KOPT-K1 (cell line): Measurements from ENCODE around the gene PTPRC.
A peak's percentile ranks its signal among the peaks of the same experiment; 100 is the strongest.

Source experiments
- H3K27ac ChIP-seq: fragments of 200-600 bp; sonication (generic); 2 replicates; pipeline ENCODE4 v1.5.1; 2016; ENCODE audit warnings: antibody characterized with exemption, mild to moderate bottlenecking, low read depth, low read length; ENCODE audit not compliant: poor library complexity, severe bottlenecking
- H3K36me3 ChIP-seq: fragments of 200-600 bp; sonication (generic); 2 replicates; pipeline ENCODE4 v1.5.1; 2017; ENCODE audit warnings: antibody characterized with exemption, mild to moderate bottlenecking, low read length, moderate library complexity; ENCODE audit not compliant: insufficient read depth
- H3K9me3 ChIP-seq: fragments of 200-600 bp; sonication (generic); 2 replicates; pipeline ENCODE4 v1.5.1; 2017; ENCODE audit warnings: antibody characterized with exemption, low read length, mild to moderate bottlenecking; ENCODE audit not compliant: insufficient read depth, poor library complexity, severe bottlenecking

PTPRC gene

GRCh38 chr1:198750081-198750480, 111.2 kb downstream of the PTPRC start:
- peaks cover 99% of the 10 kb centered on the region for H3K36me3 ChIP-seq
- H3K27ac ChIP-seq, result no peak overlapping the region
- H3K9me3 ChIP-seq, result no peaks in the 10 kb centered on the region

DNA sequence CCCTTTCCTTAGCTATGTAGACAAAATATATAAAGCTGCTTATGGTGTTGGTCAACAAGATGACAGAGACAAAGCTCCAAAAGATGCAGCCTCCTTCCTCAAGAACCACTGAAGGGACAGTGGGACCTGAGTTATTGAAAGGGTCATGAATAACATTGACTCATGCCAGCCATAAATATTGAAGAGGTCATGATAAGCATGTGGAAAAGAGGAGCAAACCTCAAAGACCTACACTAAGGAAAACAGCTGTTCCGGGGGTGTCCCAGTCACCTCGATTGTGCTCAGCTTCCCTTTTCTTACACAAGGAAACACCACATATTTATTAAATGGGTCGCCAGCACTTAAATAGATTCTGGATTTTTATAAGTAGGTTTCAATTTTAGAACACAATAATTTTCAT, 112.9 kb downstream of the PTPRC start:
- Histone ChIP-seq H3K27ac (no peak overlapping the region), H3K36me3 (peaks cover 98% of the 10 kb centered on the region), H3K9me3 (no peaks in the 10 kb centered on the region)

GRCh38 chr1:198754670-198755069, 115.8 kb downstream of the PTPRC start:
- Histone ChIP-seq H3K9me3 (no peaks in the 10 kb centered on the region), H3K36me3 (peaks cover 74% of the 10 kb centered on the region), H3K27ac (no peak overlapping the region)

DNA sequence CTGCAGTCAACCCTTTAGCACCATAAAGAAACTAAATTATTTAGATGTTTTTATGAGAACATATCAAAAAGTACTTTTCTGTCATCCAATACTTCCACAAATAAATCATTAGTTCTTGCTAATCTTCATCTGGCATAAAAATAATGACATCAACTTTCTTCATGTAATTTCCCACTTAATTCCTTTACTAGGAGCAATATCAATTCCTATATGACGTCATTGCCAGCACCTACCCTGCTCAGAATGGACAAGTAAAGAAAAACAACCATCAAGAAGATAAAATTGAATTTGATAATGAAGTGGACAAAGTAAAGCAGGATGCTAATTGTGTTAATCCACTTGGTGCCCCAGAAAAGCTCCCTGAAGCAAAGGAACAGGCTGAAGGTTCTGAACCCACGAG, 116.9 kb downstream of the PTPRC start:
- Histone ChIP-seq H3K9me3 (no peaks in the 10 kb centered on the region), H3K27ac (no peak overlapping the region), H3K36me3 (peaks cover 64% of the 10 kb centered on the region)

DNA sequence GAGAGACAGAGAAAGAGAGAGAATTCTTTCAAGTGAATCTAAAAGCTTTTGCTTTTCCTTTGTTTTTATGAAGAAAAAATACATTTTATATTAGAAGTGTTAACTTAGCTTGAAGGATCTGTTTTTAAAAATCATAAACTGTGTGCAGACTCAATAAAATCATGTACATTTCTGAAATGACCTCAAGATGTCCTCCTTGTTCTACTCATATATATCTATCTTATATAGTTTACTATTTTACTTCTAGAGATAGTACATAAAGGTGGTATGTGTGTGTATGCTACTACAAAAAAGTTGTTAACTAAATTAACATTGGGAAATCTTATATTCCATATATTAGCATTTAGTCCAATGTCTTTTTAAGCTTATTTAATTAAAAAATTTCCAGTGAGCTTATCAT, 117.6 kb downstream of the PTPRC start:
- Histone ChIP-seq H3K27ac (no peak overlapping the region), H3K36me3 (peaks cover 56% of the 10 kb centered on the region), H3K9me3 (no peaks in the 10 kb centered on the region)

- no peak overlapping the region for H3K27ac ChIP-seq
- H3K36me3 ChIP-seq, result peaks cover 4% of the 10 kb centered on the region; the same call in 1 of the 2 replicates
- H3K9me3 ChIP-seq, result no peaks in the 10 kb centered on the region
Observed at GRCh38 chr1:198761859-198762616, 123.2 kb downstream of the PTPRC start.

DNA sequence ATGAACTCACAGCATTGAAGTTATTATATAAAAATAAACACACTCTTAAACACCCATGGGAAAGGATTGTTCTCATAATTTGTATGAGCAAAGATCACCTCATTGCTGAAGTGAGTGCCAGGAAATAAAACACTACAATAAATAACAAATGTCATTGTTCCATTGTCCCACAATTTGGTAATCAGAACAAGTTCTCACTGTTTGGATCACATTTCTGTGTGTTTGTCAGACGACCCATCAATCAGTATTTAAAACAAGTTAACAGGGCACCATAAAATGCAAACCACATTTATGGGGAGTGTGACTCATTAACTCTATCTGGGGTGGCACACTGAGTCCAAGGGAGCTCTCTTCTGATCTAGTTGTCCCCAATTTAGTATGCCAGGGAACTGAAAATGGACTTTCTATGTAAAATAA, 124.5 kb downstream of the PTPRC start:
- no peak overlapping the region for H3K27ac ChIP-seq
- H3K9me3 ChIP-seq, result no peaks in the 10 kb centered on the region
- no peaks in the 10 kb centered on the region for H3K36me3 ChIP-seq

DNA sequence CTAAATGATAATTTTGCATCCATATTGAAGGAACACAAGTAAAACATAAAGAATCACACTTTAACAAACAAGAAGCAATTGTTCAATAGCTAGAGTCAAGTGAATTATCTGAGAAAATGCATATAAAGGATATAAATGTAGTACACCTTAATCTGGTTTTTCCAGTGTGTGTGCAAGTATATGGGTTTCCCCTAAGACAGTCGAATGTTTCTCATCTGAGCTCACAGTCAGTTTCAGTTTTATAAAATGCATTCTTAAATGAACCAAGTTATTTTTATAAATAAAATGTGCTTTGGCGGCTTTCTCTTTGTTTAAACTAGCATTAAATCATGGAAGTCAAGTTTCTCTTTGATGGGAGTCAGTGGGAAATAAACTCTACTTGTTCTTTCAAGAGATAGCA, 125.9 kb downstream of the PTPRC start:
- Histone ChIP-seq H3K9me3 (no peaks in the 10 kb centered on the region), H3K27ac (no peak overlapping the region), H3K36me3 (no peaks in the 10 kb centered on the region)

DNA sequence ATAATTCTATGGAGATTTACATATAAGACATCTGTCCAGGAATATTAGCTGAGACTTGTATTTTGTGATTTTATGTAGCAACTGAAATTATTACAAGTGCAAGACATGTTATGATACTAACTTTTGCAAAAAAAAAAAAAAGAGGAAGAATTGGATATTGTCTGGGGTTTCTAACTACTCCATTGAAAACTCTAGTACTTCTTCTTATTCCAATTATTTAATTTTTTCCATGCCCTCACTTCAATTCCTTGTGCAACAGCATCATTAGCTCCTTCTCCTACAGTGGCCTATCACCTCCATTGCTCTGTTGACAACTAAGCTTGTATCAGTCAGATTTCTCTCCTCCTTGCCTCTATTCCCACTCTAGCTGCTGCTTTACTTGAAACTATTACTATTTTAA, 126.6 kb downstream of the PTPRC start:
- Histone ChIP-seq H3K27ac (no peak overlapping the region), H3K9me3 (no peaks in the 10 kb centered on the region), H3K36me3 (no peaks in the 10 kb centered on the region)

- Histone ChIP-seq H3K36me3 (no peaks in the 10 kb centered on the region), H3K27ac (peak overlapping the region; percentile 22), H3K9me3 (no peaks in the 10 kb centered on the region)
Observed at GRCh38 chr1:198771563-198772153, 132.8 kb downstream of the PTPRC start.

DNA sequence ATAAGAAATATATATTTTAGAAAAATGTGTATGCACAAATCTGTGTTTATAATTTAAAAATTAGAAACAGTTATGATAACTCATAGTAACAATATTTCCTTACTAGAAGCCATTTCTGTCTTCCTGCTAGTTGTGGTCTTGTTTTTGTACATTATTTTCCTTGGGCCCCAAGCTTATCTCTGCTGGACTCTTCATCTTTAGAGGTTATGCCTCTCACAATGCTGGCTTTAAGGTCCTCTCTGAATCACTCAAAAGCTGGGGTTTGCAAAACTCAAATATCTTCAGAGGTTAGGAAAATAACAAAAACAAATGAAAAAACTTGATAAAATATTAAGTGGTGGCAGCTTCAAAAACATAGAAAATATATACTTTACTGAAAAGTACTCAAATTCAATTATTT, 133.8 kb downstream of the PTPRC start:
- Histone ChIP-seq H3K9me3 (no peaks in the 10 kb centered on the region), H3K36me3 (no peaks in the 10 kb centered on the region), H3K27ac (peak overlapping the region; percentile 4)

GRCh38 chr1:198773030-198773429, 134.2 kb downstream of the PTPRC start:
- Histone ChIP-seq H3K36me3 (no peaks in the 10 kb centered on the region), H3K27ac (peak overlapping the region; percentile 4), H3K9me3 (no peaks in the 10 kb centered on the region)

DNA sequence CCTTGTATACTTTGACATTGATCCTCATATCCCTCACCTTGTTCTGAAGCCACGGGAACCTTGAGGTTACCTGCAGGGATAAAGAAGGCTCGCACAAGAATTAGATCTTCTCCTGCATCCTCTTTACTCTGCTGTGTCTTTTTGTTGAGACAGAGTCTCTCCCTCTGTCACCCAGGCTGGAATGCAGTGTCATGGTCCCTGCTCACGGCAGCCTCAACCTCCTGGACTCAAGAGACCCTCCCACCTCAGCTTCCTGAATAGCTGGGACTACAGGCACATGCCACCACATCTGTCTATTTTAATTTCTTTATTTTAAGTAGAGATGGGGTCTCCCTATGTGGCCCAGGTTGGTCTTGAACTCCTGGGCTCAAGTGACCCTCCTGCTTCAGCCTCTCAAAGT, 134.7 kb downstream of the PTPRC start:
- Histone ChIP-seq H3K36me3 (no peaks in the 10 kb centered on the region), H3K27ac (peak overlapping the region; percentile 4), H3K9me3 (no peaks in the 10 kb centered on the region)

GRCh38 chr1:198774421-198774820, 135.6 kb downstream of the PTPRC start:
- Histone ChIP-seq H3K27ac (no peak overlapping the region), H3K36me3 (no peaks in the 10 kb centered on the region), H3K9me3 (no peaks in the 10 kb centered on the region)

DNA sequence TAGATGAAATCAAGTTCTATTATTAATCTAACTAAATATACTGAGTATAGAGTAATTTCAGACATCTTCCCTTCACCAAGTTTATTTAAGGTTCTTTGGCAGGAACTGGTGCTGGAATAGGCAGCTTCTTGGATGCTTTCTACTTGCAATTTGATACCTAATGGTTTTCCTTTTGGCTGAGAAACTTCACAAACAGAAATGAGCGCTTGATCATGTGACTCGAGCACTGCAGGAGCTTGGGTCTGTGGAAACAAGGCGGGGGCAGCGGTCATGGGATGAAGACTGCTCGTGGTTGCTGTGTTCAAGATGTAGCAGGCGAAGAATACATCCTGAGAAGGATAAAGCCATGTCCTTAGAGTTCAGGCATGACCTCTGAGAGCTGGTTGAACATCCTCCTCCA, 136.8 kb downstream of the PTPRC start:
- no peaks in the 10 kb centered on the region for H3K9me3 ChIP-seq
- no peak overlapping the region for H3K27ac ChIP-seq
- H3K36me3 ChIP-seq, result no peaks in the 10 kb centered on the region

DNA sequence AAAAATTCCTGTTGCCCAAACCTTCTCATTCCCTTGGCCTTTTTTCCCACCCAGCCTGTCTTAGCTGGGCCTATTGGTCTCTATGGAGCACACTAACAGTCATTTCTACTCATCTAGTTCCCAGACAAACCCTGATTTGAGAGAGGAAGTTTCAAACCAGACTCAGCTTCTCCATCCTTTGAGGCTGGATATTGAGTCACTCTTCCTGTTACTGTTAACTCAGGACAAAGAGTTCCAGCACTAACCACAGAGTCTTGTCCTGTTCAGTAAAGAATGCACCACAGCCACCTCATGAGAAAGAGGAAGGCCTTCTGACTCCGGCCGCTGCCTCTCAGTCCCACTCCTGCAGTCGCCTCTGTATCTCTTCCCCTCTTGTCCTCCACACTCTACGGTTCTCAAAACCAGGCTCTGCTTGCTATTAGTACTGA, 137.8 kb downstream of the PTPRC start:
- H3K36me3 ChIP-seq, result no peaks in the 10 kb centered on the region
- H3K27ac ChIP-seq, result no peak overlapping the region
- no peaks in the 10 kb centered on the region for H3K9me3 ChIP-seq
